H1 (cell line): ENCODE measurements around the gene SLC25A51.

Experiments
- CBX8 ChIP-seq: fragments of 300-800, 300-1000 bp; sonication (generic); IDR thresholded peaks from 2 replicates; pipeline ENCODE4 v1.7.1; 2016; ENCODE audit warnings: low read depth, low read length, borderline replicate concordance
- EZH2 ChIP-seq: fragments of 200-600 bp; sonication (generic); IDR thresholded peaks from 2 replicates; pipeline ENCODE4 v1.7.1; 2012; ENCODE audit warnings: low read depth, mild to moderate bottlenecking, moderate library complexity, low read length, inconsistent platforms; ENCODE audit not compliant: severe bottlenecking
- RAD21 ChIP-seq, 2 experiments: IDR thresholded peaks in 1 of 2; conservative IDR thresholded peaks in 1 of 2; 2 replicates each; pipeline ENCODE4 v1.6.1; 2011; ENCODE audit warnings: low read depth in 2 of 2, low read length in 2 of 2, improper control_type of control experiment in 1 of 2, inconsistent platforms in 1 of 2, mild to moderate bottlenecking in 1 of 2, moderate library complexity in 1 of 2
- TCF12 ChIP-seq: IDR thresholded peaks from 2 replicates; pipeline ENCODE4 v1.6.1; 2011; ENCODE audit warnings: low read depth, mild to moderate bottlenecking, low read length

- TF ChIP-seq TCF12 (no peak), EZH2 (no peak), CBX8 (no peak), RAD21 (IDR thresholded peaks at IDR 0.05 in 1 of 2, conservative IDR thresholded peaks at IDR 0.05 in 1 of 2; ENCODE audit: low read depth in 2 of 2, low read length in 2 of 2) (no peak)
These were observed 33.7 kb downstream of the SLC25A51 start for GRCh38 chr9:37870081-37870798.
